GM10847 (cell line): ENCODE data around the gene SNRPA1.

Experiments used
- POLR2A ChIP-seq: IDR thresholded peaks from 2 replicates; pipeline ENCODE4 v1.6.1; 2011; ENCODE audit not compliant: insufficient read length; ENCODE audit errors: extremely low read depth

SNRPA1 gene

DNA sequence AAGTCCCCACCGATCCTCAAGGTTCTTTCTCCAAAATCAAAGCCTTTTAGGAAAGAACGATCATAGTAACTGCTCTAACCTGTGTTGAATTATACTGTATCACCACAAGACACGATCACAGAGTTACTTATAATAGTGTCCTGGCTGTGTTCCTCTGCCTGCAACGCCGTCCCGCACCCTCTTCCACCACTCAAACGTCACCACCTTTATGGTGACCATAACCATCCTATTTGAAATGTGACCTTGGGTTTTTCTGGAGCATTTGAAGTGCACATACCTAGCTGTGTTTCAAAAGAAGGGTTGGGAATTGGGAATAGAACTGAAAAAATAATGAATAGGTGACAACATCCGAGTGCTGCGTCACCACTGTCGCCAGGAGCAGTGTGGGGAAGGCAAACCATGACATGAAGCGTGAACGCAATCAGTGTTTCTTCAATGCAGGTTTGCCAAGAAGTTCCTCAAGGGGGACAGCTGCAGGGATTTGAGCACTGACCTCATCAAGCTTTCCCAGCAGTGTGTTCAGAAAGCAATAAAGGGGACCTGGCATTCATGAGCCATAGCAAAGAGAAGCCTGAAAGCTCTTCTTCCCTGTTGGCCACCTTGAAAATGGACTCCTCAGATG lies 17.0 kb downstream of the SNRPA1 start:
- no peak for TF ChIP-seq POLR2A

DNA sequence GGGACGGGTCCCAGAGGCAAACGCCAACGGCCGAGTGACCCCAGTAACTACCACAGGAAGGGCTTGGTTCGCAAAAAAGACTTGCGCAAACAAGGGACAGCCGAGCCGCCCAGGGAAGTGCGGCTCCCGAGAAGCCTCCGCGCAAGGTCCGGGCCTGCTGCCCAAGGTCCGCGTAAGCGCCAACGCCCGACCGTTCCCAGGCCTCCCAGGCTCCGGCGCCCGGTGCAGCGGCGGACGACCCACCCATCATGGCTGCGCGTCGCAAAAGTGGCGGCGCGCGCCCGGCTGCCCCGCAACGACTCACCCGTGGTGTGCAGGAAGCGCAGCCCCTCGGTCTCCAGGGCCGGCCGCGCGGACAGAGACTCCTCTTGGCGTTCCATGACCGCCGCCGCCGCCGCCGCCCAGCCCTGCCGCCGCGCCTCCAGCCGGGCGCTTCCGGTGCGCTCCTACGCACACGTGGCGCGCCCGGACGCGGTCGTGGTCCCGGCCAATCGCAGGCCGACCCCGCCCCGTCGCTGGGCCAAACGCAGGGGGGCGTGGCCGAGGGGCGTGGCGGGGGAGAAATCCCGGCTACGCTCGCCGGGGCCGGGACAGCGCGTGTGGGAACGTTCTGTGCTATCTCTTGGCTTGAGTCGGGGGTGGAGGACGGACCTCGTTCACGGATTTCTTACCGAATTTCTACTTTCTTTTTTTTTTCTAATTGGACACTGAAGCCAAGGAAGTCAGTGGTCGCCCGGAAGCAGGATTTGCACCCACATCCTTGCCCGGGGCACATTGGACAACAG lies 17.8 kb downstream of the SNRPA1 start, which contains the start of gene SELENOS:
Gene SELENOS (minus strand): TSS at position 448 of the 785 bp plus-strand sequence. CDS start 68 bp downstream, at position 380.
- TF ChIP-seq POLR2A, result peak; percentile 61

DNA sequence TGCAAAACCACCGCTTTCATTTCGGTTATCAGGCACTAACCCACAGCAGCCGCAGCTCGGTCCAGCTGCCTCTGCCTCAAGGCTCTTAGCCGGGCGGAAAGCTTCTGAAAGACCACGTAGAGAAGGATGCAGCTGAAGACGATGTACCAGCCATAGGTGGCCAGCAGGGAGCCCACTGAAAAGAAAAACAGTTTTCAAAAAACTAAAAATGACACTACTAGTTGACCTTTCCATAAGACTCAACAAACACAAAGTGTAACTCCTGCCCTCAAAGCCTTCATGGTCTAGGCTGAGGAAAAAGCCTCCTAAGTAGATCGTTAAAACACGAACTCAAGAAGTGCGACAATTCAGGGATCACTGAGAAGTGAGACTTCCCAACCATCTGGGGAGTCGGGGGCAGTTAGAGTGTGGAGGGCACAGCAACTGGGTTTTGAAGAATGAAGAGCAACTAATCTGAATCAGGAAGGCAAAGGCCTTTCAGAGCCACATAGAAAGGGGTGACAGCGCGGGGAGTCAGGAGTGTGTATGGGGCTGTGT lies 18.5 kb downstream of the SNRPA1 start:
- no peak for TF ChIP-seq POLR2A

DNA sequence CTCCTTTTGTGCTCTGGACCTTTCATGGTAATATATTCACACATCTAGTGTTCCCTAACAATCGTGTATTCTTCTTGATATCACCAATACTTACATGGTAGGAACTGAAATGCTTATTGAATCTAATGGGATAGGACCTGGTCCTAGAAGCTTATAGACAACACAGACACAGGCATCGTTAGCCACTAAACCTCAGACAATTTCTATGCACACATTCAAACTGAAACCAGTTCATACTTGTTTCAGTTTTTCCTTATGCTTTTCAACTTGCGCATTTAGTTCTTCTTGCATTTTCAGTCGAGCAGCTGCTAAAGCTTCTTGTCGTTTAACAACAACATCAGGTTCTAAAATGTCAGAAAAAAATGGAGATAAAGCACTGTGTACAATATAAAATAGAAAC lies 20.0 kb downstream of the SNRPA1 start:
- no peak for TF ChIP-seq POLR2A

DNA sequence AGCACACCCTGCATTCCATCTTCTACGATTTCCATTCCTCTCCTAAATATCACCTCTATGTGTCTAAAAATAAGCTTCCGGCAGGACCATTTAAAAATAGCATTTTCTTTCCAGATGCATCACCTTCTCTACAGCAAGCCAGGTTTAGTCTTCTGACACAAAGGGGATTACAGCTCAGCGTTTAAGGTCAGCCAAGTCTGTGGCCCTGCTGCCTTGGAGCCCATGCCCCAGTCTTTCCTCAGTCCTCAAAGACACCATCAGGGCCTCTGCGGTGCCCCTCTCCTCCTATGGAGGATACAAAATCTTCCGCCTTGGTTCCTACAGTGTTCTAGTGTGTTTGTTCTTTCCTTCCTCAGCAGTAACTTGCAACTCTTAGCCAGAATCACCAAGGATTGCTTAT lies 21.5 kb downstream of the SNRPA1 start:
- TF ChIP-seq POLR2A, result no peak

DNA sequence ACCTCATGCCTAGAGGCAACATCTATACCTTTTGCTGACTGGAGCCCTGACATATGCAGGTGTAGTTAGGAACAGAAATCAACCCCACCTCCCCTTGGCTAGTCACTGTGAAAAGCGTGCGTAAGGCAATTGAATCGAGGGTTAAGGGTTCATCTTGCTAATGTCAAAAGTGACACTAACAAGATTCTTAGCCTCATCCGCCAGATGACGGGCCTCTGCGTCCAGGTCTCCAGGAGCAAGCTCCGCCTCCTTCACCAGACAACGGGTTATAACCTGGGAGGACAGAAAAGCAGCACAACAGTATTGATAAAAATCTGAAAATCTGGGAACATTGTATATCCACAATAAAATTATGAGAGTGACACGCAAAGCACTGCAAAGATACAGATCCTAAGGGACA lies 22.5 kb downstream of the SNRPA1 start:
- TF ChIP-seq POLR2A, result no peak

DNA sequence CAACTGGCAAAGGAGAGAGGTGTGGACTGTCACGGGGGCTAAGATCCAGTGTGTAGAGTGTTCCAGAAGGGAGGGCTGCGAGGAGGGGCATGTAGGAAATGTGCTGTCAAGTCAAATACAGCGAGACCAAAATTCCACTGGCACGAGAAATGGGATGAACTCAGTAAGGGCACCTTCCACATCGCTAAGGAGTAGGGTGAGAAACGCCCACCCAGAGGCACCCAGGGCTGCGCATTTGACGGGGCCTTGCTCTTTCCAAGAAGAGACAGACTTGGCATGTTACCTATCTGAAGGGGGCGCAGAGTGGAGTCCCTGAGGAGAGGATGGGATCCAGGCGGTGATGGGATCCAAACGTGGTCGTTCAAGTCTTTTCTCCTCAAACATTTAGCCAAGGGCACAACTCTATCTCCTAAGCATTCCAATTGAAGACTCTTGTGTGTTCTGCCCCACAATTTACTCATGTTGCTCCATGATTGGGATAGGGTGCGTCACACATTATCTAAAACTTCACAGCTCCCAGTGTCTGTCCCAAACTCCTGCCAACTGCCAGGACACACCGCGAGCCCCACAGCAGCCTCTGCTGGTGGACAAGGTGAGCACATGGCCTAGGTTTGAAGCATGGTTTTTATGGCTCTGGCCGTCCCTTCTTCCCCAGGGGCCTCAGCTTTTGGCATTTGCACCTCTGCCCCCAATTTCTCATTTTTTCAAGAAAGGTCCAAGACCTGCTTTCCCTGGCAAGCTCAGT lies 25.4 kb downstream of the SNRPA1 start:
- TF ChIP-seq POLR2A, result no peak

DNA sequence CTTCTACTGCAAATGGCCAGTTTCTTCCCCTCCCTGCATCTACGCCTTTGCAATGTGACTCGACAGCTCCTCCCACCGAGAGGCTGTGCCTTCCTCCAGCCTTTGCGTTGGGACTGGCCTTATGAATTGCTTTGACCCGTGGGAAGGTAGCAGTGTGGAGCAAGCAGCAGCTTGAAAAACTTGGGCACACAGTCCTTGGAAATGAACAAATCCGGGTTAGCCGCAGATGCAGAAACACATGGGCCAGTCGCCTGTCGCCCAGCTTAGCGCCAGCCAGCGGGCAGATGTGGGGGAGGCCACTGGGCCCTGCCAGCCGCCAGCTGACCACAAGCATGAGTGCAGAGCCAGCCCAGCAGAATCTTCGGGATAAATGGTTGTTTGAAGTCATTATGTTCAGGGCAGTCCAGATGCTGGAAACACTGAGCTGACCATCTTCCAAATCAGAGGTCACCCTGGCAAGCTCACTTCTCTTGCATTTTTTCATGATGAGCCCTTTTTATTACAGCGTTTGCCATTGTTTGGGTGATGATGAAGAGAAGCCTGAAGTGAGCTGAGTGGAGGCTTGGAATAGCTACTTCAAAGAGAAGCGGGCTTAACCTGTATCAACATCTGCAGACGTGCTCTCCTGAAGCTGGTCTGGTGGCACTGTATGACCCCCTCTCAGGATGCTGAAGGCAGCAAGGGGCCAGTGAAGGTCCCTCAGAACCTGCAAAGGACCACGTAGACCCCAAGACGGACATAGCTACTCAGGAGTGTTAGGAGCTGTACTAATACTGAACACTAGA lies 27.5 kb downstream of the SNRPA1 start:
- TF ChIP-seq POLR2A, result no peak

DNA sequence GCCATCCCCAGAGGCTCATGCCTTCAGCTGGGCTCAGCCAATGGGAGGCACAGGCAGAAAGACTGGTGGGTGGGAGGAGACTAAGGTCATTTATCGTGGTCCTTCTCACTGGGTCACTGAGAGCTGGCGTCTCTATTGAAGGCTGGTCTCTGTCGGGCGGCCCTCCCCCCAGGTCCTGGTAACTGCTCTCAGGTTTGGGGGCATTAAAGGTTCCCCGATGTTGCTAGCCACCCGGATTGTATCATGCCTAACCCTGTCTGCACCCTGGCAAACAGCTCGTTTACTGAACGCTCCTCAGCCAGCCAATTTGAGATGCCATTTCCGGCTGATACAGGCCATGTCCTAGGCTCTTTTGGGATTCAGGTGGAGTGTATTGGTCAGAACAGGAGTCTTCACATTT lies 28.3 kb downstream of the SNRPA1 start:
- TF ChIP-seq POLR2A, result no peak

DNA sequence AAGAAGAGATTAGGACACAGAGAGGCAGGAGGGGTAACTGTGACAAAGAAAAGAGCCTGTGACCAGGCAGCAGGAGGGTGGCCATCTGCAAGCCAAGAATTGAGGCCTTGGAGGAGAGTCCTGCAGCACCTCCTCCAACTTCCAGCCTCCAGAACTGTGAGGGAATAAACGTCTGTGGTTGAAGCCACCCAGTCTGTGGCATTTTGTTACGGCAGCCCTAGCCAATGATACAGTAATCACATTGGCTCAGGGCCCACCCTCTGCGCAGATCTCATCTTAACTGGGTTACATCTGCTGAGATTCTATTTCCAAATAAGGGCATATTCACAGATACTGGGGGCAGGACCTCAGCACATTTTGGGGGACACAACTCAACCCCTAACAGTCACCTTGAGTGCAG lies 29.0 kb downstream of the SNRPA1 start:
- TF ChIP-seq POLR2A, result no peak

DNA sequence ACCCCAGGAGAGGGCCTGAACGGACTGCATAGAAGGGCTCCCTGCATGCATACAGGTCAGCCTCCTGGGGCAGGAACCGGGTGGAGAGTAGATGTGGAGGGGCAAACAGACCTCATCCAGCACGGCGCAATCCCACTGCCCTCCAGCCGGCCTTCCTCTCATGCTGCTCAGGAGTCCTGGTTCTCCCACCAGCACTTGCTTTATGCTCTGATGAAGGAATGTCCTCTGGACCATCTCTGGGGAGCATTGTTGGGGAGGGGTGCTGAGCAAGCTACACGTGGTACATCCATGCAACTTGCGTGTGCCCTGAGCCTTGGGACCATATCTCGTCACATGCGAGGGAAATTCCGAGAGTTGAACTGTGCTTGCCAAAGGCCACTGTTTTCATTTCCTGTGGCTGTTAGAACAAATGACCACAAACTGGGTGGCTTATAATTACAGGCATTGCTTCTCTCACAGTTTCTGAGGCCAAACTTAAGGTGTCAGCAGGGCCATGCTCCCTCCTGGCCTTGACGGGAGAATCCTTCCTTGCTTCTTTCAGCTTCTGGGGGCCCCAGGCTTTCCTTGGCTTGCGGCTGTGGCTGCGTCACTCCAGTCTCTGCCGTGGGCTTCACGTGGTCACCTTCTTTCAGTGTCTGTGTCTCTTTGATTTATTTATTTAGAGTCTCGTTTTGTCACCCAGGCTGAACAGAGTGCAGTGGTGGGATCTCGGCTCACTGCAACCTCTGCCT lies 30.0 kb downstream of the SNRPA1 start:
- no peak for TF ChIP-seq POLR2A

DNA sequence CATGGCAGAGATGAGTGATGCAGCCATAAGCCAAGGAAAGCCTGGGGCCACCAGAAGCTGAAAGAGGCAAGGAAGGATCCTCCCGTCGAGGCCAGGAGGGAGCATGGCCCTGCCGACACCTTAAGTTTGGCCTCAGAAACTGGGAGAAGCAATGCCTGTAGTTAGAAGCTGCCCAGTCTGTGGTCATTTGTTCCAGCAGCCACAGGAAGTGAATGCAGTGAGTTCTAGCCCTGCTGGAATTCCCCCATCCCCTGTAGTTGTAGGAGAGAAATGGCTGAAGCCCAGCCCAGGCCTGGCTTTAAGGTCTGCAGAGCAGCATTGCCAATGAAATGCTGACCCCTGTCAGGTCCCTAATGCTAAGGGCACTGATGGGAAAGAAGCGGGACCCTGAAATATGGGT lies 31.0 kb downstream of the SNRPA1 start:
- no peak for TF ChIP-seq POLR2A

DNA sequence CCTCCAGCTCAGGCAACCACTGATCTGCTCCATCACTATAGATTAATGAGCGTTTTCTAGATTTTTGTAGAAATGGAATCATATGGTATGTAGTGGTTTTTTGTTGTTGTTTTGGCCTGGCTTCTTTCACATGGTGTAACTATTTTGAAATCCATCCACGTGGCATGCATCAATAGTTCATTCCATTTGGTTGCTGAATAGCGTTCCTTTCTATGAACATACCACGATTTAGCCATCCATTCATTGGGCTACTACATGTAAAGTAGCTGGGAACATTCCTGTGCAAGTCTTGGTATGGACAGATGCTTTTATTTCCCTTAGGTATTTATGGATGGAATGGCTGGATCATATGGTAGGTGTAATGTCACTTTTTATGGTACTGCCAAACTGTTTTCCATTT lies 32.5 kb downstream of the SNRPA1 start:
- no peak for TF ChIP-seq POLR2A
